Neural progenitor cell (in vitro differentiated cells): ENCODE measurements around the gene S1PR3.

Experiments
- EZH2phosphoT487 ChIP-seq: fragments of 200-600 bp; sonication (generic); IDR thresholded peaks from 2 replicates; pipeline ENCODE4 v1.6.1; 2017; ENCODE audit warnings: antibody characterized with exemption
- TF ChIP-seq, protein P1 (sequence below): fragments of 200-600 bp; sonication (generic); IDR thresholded peaks from 2 replicates; pipeline ENCODE4 v1.5.1; 2017; ENCODE audit warnings: antibody characterized with exemption, mild to moderate bottlenecking

DNA sequence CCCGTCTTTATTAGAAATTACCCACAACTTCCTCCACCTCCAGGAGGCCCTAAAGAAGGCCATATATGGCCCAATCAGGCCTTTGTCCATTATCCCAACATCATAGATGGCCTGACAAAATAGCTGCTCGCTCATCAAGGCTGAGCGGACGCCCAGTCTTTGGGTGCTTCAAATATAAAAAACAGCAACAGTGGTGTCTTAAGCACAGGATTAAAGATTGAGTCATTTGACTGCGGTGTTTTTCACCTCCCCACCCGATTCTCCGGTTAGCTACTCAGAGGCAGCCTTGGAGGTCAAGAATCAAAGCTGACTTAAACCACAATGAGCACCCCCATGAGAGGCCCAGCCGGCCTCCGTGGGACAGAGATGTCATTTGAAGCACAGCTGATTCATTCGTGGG, 18.8 kb downstream of the S1PR3 start:
- TF ChIP-seq, protein P1, sequence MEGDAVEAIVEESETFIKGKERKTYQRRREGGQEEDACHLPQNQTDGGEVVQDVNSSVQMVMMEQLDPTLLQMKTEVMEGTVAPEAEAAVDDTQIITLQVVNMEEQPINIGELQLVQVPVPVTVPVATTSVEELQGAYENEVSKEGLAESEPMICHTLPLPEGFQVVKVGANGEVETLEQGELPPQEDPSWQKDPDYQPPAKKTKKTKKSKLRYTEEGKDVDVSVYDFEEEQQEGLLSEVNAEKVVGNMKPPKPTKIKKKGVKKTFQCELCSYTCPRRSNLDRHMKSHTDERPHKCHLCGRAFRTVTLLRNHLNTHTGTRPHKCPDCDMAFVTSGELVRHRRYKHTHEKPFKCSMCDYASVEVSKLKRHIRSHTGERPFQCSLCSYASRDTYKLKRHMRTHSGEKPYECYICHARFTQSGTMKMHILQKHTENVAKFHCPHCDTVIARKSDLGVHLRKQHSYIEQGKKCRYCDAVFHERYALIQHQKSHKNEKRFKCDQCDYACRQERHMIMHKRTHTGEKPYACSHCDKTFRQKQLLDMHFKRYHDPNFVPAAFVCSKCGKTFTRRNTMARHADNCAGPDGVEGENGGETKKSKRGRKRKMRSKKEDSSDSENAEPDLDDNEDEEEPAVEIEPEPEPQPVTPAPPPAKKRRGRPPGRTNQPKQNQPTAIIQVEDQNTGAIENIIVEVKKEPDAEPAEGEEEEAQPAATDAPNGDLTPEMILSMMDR = no peak
- no peak for TF ChIP-seq EZH2phosphoT487
